NCI-H2171 (cell line): Measurements from ENCODE around the gene CEP112.
"Not testable (repeated sequence)": the region's sequence is repeated elsewhere in the genome, so short reads cannot be mapped to it uniquely, and the experiment has no call there.

Experiments used
- DNase-seq: peaks from one replicate; lab custom pipeline; 2025; lab: John Stamatoyannopoulos, UW

CEP112 gene

DNA sequence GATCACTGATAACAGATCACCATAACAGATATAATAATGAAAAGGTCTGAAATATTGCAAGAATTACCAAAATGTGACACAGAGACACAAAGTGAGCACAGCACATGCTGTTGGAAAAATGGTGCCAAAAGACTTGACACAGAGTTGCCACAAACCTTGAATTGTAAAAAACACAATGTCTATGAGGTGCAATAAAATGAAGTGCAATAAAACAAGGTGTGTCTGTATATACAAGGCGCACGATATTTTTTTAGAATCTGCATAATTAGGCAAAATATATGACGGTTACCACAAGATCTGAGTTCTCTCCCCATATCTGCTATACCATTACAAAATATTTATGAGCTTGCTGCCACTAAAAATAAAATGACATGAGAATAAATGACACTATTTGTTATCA, 458.6 kb downstream of the CEP112 start:
- no peak for DNase-seq

- DNase-seq = not testable (repeated sequence)
Observed at GRCh38 chr17:65732667-65733066, 459.3 kb downstream of the CEP112 start.

- DNase-seq = no peak
Observed at GRCh38 chr17:65730711-65731169, 461.2 kb downstream of the CEP112 start.

DNA sequence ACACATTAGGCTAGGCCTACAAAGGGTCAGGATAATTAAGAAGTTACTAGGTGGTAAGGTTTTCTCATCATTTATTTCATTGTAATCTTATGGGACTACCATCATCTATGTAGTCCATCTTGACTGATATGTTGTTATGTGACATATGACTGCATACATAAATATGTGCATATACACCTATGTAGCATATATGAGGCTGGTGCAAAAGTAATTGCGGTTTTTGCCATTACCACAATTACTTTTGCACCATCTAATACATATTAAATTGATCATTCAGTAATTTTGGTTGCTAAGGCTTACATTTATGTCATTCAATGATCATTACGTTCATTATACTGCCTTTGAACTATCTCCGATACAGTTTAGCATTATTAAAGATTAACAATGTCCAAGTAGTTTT, 462.7 kb downstream of the CEP112 start:
- no peak for DNase-seq

DNA sequence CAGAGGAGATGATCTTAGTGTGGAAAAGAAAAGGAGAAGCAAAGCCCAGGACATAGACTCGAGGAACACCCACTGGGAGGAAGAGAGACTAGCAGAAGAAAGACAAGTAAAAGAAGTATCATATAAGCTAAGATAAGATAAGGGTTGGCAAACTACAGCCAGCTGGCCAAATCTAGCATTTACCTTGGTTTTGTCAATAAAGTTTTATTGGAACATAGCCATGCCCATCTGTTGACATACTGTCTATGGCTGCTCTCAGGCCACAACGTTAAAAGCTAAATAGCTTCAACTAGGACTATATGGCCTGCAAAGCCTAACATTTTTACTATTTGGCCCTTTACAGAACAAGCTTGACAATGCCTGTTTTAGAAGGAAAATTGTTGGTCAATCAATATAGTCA, 464.1 kb downstream of the CEP112 start:
- DNase-seq = no peak

- no peak for DNase-seq
Observed at GRCh38 chr17:65727246-65727645, 464.7 kb downstream of the CEP112 start.

- no peak for DNase-seq
Observed at GRCh38 chr17:65723431-65724151, 468.3 kb downstream of the CEP112 start.

- no peak for DNase-seq
Observed at GRCh38 chr17:65718601-65719000, 473.3 kb downstream of the CEP112 start.

GRCh38 chr17:65712383-65713267, 479.3 kb downstream of the CEP112 start:
- DNase-seq = no peak

DNA sequence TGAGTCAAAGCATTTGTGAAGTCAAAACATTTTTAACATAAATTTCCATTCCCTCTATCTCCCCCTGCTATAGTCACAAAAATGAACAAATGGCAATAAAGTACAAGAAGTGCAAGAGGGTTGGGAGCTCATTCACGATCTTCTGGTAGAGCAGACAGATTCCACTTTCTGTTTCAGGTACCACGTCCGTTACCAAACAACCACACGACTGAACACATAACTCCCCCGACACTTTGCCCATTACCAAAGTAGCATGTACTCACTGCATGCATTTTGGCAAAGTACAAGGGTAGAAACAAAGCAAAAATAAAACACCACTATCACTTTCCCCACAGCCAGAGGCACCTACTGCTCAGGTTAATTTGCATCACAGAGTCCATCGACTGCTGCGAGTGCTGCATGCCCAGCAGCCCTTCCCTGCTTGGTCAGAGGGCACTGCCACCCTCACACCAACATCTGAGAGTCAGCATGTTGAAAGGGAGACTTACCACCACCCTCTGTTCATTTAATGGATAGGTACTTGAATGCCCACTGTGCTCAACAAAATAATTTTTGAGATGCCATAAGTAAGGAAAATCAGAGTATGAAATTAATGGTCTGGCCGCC, 480.2 kb downstream of the CEP112 start:
- no peak for DNase-seq

DNA sequence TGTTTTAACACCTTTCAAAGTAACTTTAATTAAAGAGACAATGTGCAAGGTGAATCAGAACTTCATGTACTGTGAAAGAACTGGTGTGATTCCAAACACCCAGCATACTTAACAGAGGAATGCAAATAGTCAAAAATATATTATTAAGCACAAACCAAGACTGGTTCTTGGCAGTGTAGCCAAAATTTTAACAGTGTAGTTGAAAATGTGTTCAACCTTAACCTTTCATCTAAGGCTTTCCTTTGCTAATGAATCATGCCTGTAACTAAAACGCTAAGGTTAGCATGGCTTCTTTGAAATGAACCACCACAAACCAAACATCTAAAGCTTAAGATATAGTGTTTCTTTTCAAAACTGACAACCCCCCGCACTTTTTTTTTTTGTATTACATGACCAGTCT, 484.2 kb downstream of the CEP112 start:
- DNase-seq = no peak

- DNase-seq = no peak
Observed at GRCh38 chr17:65704731-65705130, 487.2 kb downstream of the CEP112 start.

DNA sequence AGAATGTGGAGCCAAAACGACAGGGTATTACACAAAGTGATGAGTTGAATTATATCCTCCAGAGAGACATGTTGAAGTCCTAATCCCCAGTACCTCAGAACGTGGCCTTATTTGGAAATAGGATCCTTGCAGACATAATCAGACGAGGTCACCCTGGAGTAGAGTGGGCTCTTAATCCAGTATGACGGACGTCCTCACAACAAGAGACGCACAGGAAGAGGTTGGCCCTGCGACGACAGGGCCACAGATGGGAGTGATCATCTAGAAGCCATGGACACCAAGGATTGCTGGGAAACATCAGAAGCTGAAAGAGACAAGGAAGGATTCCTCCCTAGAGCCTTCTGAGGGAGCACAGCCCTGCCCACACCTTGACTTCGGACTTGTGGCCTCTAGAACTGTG, 488.0 kb downstream of the CEP112 start:
- DNase-seq = no peak

DNA sequence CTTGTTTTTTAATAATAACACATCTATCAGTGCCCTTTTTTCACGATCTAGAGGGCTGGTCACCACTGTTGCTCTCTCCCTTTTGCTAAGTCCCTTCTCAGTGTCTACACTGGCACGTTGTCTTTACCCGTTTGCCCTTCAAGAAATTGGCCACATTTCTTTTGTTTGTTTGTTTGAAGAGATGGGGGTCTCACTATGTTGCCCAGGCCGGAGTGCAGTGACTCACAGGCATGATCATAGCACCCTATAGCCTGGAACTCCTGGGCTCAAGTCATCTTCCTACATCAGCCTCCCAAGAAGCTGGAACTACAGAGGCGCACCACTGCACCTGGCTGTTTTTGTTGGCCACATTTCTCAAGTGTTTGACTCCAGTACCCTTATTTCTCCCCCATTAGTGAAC, 492.5 kb downstream of the CEP112 start:
- DNase-seq = no peak

GRCh38 chr17:65698381-65699061, 493.4 kb downstream of the CEP112 start:
- DNase-seq = no peak

GRCh38 chr17:65697661-65698060, 494.3 kb downstream of the CEP112 start:
- no peak for DNase-seq

DNA sequence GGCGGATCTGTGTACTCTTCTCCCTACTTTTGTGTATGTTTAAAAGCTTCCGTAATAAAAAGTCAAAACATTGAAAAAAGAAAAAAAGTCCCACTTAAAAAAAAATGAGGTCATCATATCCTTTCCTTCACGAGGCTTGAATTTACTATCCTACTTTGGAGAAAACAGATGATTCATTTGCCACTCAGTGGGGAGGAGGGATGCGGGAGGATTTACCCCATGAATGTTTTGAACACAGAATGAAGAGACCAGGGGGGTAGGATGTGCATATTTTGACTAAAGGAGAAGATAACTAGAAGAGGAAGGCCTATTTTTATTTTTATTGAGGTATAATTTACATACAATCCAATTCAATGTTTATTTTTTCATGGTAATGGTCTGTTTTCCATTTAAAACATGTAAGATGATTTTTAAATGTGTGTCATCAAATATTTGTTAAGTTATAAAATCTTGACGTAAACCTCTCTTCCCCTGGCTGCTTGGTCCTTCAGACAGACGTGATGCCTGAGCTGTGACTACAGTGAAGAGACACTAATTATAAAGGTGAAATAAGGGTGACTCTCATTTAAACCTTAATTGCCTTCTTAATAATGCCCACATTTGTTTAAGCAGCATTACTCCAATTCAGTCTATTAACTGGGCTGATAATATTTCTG, 495.1 kb downstream of the CEP112 start:
- DNase-seq = no peak

DNA sequence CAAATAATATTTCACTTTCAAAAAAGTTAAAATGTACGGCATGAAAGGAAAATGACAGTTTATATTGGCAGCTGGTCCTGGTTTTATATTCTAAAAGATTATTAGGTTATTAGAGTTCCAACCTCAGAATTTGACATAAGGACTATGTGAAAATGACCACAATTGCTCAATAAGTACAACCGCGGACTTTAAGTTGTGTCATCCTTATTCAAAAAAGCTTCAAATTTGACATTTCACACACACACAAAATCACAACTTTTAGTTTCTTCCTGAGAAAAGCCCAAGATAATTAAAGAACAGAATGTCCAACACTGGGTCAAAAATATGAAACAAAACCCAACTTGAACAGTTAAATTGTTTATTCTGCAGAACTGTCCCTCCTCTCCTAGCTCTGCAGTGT, 497.3 kb downstream of the CEP112 start:
- no peak for DNase-seq

DNA sequence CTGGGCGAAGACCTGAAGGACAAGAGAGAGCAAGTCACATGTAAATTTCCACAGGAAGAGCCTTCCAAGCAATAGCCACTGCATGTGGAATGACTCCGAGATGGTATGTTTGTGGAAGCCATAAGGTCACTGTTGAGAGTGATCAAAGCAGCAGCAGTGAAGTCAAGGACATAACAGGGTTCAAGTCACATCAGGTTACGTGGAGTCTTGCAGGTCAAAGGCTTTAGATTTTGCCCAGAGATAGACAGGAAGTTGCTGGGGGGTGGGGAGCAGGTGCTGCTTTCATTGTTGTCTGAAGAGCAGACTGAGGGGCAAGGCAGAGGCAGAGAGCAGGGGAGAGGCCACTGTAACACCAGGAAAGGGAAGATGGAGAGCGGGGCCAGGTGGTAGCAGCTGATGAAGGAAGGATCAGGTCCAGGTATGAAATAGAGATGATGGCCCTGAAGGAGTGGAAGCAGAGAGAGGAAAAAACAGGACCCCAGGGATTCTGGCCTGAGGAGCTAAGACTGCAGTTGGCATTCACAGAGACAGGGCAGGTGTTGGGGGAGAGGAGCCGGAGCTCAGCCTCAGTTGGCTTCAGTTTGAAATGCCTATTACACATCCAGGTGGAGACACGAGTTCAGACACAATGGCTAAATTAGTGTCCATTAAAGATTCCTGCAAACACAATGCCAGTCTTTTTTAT, 501.2 kb downstream of the CEP112 start:
- DNase-seq = no peak

GRCh38 chr17:65688307-65688706, 503.6 kb downstream of the CEP112 start:
- no peak for DNase-seq

DNA sequence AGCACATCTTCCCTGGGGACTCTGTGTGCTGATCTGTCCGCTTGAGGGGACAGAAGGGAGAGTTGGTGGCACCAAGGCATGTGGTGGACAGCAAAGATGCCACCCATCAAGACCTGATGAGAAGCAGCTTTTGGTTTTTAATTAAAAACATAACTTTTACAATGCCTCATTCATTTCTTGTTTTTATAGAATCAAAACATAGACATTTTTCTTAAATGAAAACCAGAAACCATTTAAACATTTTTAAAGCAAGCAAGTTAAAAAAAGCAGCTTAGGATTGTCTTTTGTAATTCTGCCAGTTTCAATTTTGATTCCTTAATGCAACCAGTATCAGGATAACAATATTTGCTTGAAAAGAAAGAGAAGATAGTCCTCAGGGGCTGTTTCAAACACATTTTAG, 506.8 kb downstream of the CEP112 start:
- no peak for DNase-seq
